Measurements from ENCODE around the gene ST7.

DNA sequence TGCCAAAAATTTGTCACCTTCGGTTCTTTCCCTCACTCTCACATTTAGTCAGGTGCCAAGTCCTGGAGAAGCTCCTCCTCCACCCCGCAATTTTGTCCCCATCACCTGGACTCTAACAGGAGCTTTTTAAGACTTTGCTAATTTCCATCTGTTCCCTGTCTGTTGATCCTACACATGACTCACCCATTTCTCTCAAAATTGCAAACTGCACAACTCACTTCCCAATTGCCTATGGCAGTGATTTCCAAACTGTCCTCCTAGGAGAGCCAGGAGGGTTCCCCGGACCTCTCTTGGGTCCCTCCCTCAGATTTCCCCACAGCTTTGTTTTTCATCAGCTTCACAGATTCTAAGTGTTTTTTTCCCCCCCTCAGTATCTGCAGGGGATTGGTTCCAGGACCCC, 249.2 kb downstream of the ST7 start:
- TF ChIP-seq CTCF (conservative IDR thresholded peaks at IDR 0.05; ENCODE audit: low read length) (no peak), EZH2phosphoT487 (IDR thresholded peaks at IDR 0.05; ENCODE audit: borderline replicate concordance) (no peak)
